Measurements from ENCODE around the gene CFTR. TPM values are rescaled to one million over a fixed set of nuclear protein-coding genes. Genes with fewer than 3 reads are reported as not detected.

The CFTR gene
- polyA plus RNA-seq, 2 of the 4 experiments (the other 2 are of a cell fraction): 0.13 to 0.31 TPM

DNA sequence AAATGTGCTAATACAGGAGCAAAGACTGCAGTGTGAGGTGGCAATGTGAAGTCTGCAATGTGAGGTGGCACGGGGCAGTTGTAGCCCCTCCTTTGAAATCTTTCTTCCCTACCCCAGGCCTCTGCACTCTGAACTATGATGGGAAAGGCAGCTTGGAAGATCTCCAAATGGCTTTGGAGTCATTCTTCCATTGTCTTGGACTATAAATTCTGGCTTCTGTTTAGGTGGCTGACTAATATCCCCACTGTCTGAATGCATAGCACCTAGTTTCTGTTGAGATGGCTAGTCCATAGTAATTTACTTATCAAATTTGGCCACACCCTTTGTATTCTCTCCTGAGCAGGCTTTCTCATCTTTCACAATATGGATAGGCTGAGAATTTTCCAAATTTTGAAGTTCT is 175.0 kb downstream of the CFTR start:
- CTCF ChIA-PET: interaction anchor here (0.5 to 1.1 kb wide), 4 partner anchors 15 to 72 kb away, joined by 3 to 4 read pairs (median 3); no protein-coding TSS in a partner anchor
- 56% methylated on average over 1 of the region's 1 CpG for WGBS (ENCODE audit: missing lambda C conversion rate)
- FAIRE-seq (no peak), DNase-seq (ENCODE audit: low read depth in 1 of 2, low spot score in 1 of 2) (no peak), ATAC-seq (no peak)
- TF ChIP-seq MYC (IDR thresholded peaks at IDR 0.05; ENCODE audit: borderline replicate concordance, low read length) (no peak), PHF8 (IDR thresholded peaks at IDR 0.05; ENCODE audit: borderline replicate concordance, low read depth) (no peak), EP300 (IDR thresholded peaks at IDR 0.05) (no peak), ZFP36 (IDR thresholded peaks at IDR 0.05; ENCODE audit: borderline replicate concordance, partially characterized antibody) (no peak), JUNB (IDR thresholded peaks at IDR 0.05) (no peak), CHD2 (IDR thresholded peaks at IDR 0.05; ENCODE audit: low read length, partially characterized antibody) (no peak), NR3C1 (IDR thresholded peaks at IDR 0.05) (no peak), RARB (CRISPR knock-in tag; IDR thresholded peaks at IDR 0.05) (no peak), CBX2 (IDR thresholded peaks at IDR 0.05; ENCODE audit: borderline replicate concordance, low read depth) (no peak), CEBPB (IDR thresholded peaks at IDR 0.05) (no peak)
- TF ChIP-seq, protein P1, sequence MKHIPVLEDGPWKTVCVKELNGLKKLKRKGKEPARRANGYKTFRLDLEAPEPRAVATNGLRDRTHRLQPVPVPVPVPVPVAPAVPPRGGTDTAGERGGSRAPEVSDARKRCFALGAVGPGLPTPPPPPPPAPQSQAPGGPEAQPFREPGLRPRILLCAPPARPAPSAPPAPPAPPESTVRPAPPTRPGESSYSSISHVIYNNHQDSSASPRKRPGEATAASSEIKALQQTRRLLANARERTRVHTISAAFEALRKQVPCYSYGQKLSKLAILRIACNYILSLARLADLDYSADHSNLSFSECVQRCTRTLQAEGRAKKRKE (CRISPR knock-in tag; IDR thresholded peaks at IDR 0.05; ENCODE audit: low read depth): no peak
- TF ChIP-seq, protein P2, sequence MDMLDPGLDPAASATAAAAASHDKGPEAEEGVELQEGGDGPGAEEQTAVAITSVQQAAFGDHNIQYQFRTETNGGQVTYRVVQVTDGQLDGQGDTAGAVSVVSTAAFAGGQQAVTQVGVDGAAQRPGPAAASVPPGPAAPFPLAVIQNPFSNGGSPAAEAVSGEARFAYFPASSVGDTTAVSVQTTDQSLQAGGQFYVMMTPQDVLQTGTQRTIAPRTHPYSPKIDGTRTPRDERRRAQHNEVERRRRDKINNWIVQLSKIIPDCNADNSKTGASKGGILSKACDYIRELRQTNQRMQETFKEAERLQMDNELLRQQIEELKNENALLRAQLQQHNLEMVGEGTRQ (IDR thresholded peaks at IDR 0.05): no peak
- TF ChIP-seq, protein P3, sequence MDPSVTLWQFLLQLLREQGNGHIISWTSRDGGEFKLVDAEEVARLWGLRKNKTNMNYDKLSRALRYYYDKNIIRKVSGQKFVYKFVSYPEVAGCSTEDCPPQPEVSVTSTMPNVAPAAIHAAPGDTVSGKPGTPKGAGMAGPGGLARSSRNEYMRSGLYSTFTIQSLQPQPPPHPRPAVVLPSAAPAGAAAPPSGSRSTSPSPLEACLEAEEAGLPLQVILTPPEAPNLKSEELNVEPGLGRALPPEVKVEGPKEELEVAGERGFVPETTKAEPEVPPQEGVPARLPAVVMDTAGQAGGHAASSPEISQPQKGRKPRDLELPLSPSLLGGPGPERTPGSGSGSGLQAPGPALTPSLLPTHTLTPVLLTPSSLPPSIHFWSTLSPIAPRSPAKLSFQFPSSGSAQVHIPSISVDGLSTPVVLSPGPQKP (IDR thresholded peaks at IDR 0.05; ENCODE audit: low read depth, low read length): no peak
- no peaks in the 10 kb centered on the region for H3K9me3 ChIP-seq
- no peak overlapping the region for H3K4me2 ChIP-seq
- H3K4me1 ChIP-seq: peaks cover 26% of the 10 kb centered on the region
- POLR2A ChIA-PET: no interaction called here
- no peak overlapping the region for H3K4me3 ChIP-seq
- no peak overlapping the region for H3K27ac ChIP-seq

DNA sequence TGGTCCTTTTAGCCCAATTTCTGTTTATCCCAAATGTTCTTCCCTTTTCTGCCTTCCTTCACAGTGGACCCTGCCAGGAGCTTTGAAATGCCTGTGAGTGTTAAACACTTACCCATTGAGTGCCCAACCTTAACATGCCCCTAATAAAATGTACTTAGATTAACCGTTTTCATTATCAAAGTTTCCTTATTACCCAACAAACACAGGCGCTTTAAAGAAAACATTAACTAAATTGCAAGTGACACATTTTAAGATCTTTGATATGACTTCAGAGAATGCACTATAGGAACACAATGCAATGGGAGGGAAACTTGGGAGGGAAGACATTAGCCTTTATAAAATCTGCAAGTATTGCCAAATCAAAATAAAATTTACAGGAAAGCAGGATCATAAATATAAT is 177.0 kb downstream of the CFTR start:
- Histone ChIP-seq H3K4me1 (peaks cover 34% of the 10 kb centered on the region), H3K4me3 (no peak overlapping the region), H3K27ac (no peak overlapping the region), H3K9me3 (no peaks in the 10 kb centered on the region), H3K4me2 (no peak overlapping the region)
- CTCF ChIA-PET: interaction anchor here (1.1 to 1.4 kb wide), 2 partner anchors 9 to 256 kb away, joined by 3 read pairs; no protein-coding TSS in a partner anchor
- TF ChIP-seq FOXS1 (CRISPR knock-in tag; IDR thresholded peaks at IDR 0.05) (no peak), SMC3 (IDR thresholded peaks at IDR 0.05) (no peak), KDM5A (IDR thresholded peaks at IDR 0.05) (no peak), ESRRA (IDR thresholded peaks at IDR 0.05; ENCODE audit: borderline replicate concordance, low read length) (no peak), RFX5 (IDR thresholded peaks at IDR 0.05) (no peak), HEYL (CRISPR knock-in tag; IDR thresholded peaks at IDR 0.05) (no peak), MAZ (IDR thresholded peaks at IDR 0.05; ENCODE audit: borderline replicate concordance, low read depth, low read length) (no peak), NR3C1 (IDR thresholded peaks at IDR 0.05) (no peak), TP53 (CRISPR knock-in tag; IDR thresholded peaks at IDR 0.05) (no peak), EP300 (IDR thresholded peaks at IDR 0.05) (no peak), CEBPB (IDR thresholded peaks at IDR 0.05) (no peak)
- TF ChIP-seq, protein P4, sequence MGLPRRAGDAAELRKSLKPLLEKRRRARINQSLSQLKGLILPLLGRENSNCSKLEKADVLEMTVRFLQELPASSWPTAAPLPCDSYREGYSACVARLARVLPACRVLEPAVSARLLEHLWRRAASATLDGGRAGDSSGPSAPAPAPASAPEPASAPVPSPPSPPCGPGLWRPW (IDR thresholded peaks at IDR 0.05): no peak
- TF ChIP-seq, protein P5, sequence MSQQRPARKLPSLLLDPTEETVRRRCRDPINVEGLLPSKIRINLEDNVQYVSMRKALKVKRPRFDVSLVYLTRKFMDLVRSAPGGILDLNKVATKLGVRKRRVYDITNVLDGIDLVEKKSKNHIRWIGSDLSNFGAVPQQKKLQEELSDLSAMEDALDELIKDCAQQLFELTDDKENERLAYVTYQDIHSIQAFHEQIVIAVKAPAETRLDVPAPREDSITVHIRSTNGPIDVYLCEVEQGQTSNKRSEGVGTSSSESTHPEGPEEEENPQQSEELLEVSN (IDR thresholded peaks at IDR 0.05; ENCODE audit: borderline replicate concordance, low read depth): no peak
- WGBS (ENCODE audit: missing lambda C conversion rate): 53% methylated on average over 2 of the region's 2 CpGs
- DNase-seq (ENCODE audit: low read depth in 1 of 2, low spot score in 1 of 2) (no peak), FAIRE-seq (no peak), ATAC-seq (no peak)
- POLR2A ChIA-PET: no interaction called here
